Transverse colon (tissue), 4 donors: ENCODE measurements around the gene LUZP2. TPM values are rescaled to one million over a fixed set of nuclear protein-coding genes. Genes with fewer than 3 reads are reported as not detected.

ENCODE experiments used
- DNase-seq: peaks from one replicate; pipeline ENCODE4 v3.0.0-alpha.2; 2019
- H3K27ac ChIP-seq, 4 donors: fragments of 200-600 bp; sonication (generic); 2 replicates each; pipeline ENCODE4 v1.5.1; 2016 to 2018; ENCODE audit warnings: inconsistent platforms in 4 of 4
- H3K27me3 ChIP-seq: fragments of 200-600 bp; sonication (generic); 2 replicates; pipeline ENCODE4 v1.5.1; 2017; ENCODE audit warnings: inconsistent platforms
- H3K36me3 ChIP-seq, 4 donors: fragments of 200-600 bp; sonication (generic); 2 replicates each; pipeline ENCODE4 v1.5.1; 2017 to 2019; ENCODE audit warnings: inconsistent platforms in 4 of 4
- H3K4me1 ChIP-seq, 4 donors: fragments of 200-600 bp; sonication (generic); 2 replicates each; pipeline ENCODE4 v1.5.1; 2017 to 2020; ENCODE audit warnings: inconsistent platforms in 4 of 4
- H3K4me3 ChIP-seq, 4 donors: fragments of 200-600 bp; sonication (generic); 1 replicate in 1 of 4; 2 replicates in 3 of 4; pipeline versions ENCODE4 v1.5.1 to v1.6.1; 2017 to 2019; ENCODE audit warnings: inconsistent platforms in 4 of 4
- H3K9me3 ChIP-seq, 2 donors: fragments of 200-600 bp; sonication (generic); 2 replicates each; pipeline ENCODE4 v1.5.1; 2017 to 2019; ENCODE audit warnings: inconsistent platforms in 2 of 2
- EP300 ChIP-seq: sonication (generic); formaldehyde crosslinking; IDR thresholded peaks from one replicate; pipeline ENCODE4 v1.6.1; 2017; ENCODE audit warnings: antibody characterized with exemption, low read depth
- POLR2A ChIP-seq: fragments of 450-650 bp; IDR thresholded peaks from one replicate; pipeline ENCODE4 v1.6.1; 2016; ENCODE audit warnings: antibody characterized with exemption, mild to moderate bottlenecking, moderate library complexity
- POLR2AphosphoS5 ChIP-seq, 3 donors: sonication (generic); formaldehyde crosslinking; IDR thresholded peaks; one replicate each; pipeline ENCODE4 v1.6.1; 2016; ENCODE audit warnings: antibody characterized with exemption in 3 of 3
- WGBS, 2 donors: methylation state at CpG; one replicate each; pipeline ENCODE4 v1.1.5; 2018; ENCODE audit warnings: low coverage in 1 of 2; 5-methylcytosine and 5-hydroxymethylcytosine counted together
- in situ Hi-C, 4 donors: fragments of 200-750 bp; cut with MboI; loops; one replicate each; pipeline versions ENCODE4 v1.15.0 to v1.15.1; 2017; ENCODE audit warnings: low sequenced_read_pairs in 3 of 4, low pct_ligation_motif_present in 1 of 4, low pct_unique_long_range_greater_than_20kb in 1 of 4
- intact Hi-C: fragments of 100-400 bp; cut with DNase I; formaldehyde crosslinking; loops from one replicate; pipeline ENCODE4 v1.15.1; 2023; ENCODE audit warnings: low total_unique reads
- total RNA-seq, 4 donors: library from RNA; depleted of rRNA; stranded (reverse); fragments of >200 nt; gene quantifications; one replicate each; pipeline ENCODE4 v1.1.0, GENCODE V29; 2016
- TF ChIP-seq, protein P1 (sequence below), 5 experiments: fragments of 200-600 bp in 3 of 5; fragments of 450-650 bp in 2 of 5; sonication (generic) in 3 of 5; IDR thresholded peaks; 1 replicate in 2 of 5; 2 replicates in 3 of 5; pipeline ENCODE4 v1.5.1; 2016 to 2017; ENCODE audit warnings: antibody characterized with exemption in 5 of 5, inconsistent platforms in 3 of 5, mild to moderate bottlenecking in 2 of 5, moderate library complexity in 1 of 5

LUZP2 gene
- total RNA-seq, 4 donors from 2014 or later, result 2.2 to 3.3 (median 2.4) TPM; not detected in 1

DNA sequence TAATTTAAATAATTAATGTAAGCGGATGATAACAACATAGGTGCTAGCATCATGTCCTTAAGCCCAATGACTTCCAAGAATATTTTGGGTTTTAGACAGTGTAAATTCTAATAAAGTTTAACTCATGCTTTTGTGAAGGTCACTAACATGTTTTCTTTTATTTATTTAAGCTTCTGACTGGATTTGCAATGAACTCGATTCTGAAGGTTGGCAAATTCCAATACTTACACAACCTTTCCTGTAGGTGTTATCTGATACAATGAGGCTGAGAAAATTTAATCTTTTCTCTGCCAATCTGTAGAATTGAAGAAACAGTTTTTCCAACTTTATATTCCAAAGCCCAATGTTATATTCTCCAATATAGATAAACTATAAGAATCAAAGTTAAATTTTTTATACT, 311.3 kb downstream of the LUZP2 start:
- Histone ChIP-seq H3K36me3 (no peaks in the 10 kb centered on the region), H3K4me1 (no peaks in the 10 kb centered on the region), H3K9me3 (no peaks in the 10 kb centered on the region), H3K4me3 (no peak overlapping the region), H3K27me3 (no peaks in the 10 kb centered on the region), H3K27ac (no peak overlapping the region)
- in situ Hi-C loops (no loop called here), intact Hi-C loops (no loop called here)
- 72 to 80% methylated on average over 2 of the region's 2 CpGs for WGBS, 2 donors
- TF ChIP-seq POLR2A (no peak), POLR2AphosphoS5 (IDR thresholded peaks at IDR 0.05) (no peak), EP300 (no peak)
- TF ChIP-seq, protein P1, sequence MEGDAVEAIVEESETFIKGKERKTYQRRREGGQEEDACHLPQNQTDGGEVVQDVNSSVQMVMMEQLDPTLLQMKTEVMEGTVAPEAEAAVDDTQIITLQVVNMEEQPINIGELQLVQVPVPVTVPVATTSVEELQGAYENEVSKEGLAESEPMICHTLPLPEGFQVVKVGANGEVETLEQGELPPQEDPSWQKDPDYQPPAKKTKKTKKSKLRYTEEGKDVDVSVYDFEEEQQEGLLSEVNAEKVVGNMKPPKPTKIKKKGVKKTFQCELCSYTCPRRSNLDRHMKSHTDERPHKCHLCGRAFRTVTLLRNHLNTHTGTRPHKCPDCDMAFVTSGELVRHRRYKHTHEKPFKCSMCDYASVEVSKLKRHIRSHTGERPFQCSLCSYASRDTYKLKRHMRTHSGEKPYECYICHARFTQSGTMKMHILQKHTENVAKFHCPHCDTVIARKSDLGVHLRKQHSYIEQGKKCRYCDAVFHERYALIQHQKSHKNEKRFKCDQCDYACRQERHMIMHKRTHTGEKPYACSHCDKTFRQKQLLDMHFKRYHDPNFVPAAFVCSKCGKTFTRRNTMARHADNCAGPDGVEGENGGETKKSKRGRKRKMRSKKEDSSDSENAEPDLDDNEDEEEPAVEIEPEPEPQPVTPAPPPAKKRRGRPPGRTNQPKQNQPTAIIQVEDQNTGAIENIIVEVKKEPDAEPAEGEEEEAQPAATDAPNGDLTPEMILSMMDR (IDR thresholded peaks at IDR 0.05), result no peak
- DNase-seq, result no peak

DNA sequence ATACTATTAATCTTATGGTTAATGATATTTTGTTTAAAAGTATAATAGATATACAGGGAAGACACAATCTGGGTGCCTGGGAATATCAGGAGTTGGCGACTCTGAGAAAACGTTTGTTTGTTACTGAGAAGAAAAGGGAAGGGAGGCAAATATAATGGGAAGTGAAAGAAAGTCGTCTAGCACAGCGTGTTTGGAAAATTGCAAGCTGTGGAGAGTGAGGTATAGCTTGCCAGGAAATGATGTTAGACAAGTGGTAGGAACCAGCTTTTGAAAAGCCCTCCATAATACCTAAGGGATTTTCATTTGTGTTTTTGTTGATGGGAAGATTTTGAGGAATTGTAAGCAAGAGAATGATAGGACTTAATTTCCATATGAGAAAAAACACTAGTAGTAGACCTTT, 322.2 kb downstream of the LUZP2 start:
- DNase-seq, result no peak
- no peak overlapping the region for H3K27ac ChIP-seq
- no peaks in the 10 kb centered on the region for H3K9me3 ChIP-seq
- H3K36me3 ChIP-seq, result no peaks in the 10 kb centered on the region
- no peak overlapping the region for H3K4me3 ChIP-seq
- no peaks in the 10 kb centered on the region for H3K27me3 ChIP-seq
- WGBS, 2 donors, result 27 to 34% methylated on average over 4 of the region's 4 CpGs
- no peak for TF ChIP-seq EP300
- in situ Hi-C loops (no loop called here), intact Hi-C loops (no loop called here)
- no peaks in the 10 kb centered on the region for H3K4me1 ChIP-seq

DNA sequence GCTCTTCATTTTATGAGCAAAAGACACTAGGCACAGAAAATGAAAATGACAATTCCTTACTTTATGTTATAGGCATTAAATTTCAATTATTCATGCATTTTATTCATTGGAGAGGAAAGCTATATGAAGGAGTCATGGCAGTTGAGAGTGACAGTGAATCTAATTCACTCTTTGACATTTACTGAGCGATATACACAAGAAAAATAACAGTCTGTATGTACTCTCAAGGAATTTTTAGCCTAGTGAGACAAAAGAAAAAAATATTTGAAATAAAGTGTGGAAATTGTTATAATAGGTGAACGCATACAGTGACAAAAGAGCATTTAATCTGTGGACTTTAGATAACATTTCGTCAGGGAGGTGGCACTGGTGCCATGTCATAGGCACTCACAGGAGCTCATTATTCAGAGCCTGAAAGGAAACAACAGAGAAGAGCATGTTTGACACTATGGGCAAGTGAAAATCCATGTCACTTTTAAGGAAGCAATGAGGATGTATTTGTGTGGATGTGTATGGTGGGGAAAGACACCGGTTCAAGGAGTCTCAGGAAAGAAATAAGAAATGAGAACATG, 323.1 kb downstream of the LUZP2 start:
- H3K9me3 ChIP-seq, result no peaks in the 10 kb centered on the region
- in situ Hi-C loops (no loop called here), intact Hi-C loops (no loop called here)
- no peak overlapping the region for H3K4me3 ChIP-seq
- H3K36me3 ChIP-seq, result no peaks in the 10 kb centered on the region
- DNase-seq, result no peak
- H3K4me1 ChIP-seq, result no peaks in the 10 kb centered on the region
- H3K27ac ChIP-seq, result no peak overlapping the region
- WGBS, 2 donors, result 58 to 72% methylated on average over 4 of the region's 4 CpGs
- no peaks in the 10 kb centered on the region for H3K27me3 ChIP-seq
- TF ChIP-seq, protein P1 (IDR thresholded peaks at IDR 0.05), result no peak
- TF ChIP-seq POLR2AphosphoS5 (IDR thresholded peaks at IDR 0.05) (no peak), POLR2A (no peak), EP300 (no peak)

DNA sequence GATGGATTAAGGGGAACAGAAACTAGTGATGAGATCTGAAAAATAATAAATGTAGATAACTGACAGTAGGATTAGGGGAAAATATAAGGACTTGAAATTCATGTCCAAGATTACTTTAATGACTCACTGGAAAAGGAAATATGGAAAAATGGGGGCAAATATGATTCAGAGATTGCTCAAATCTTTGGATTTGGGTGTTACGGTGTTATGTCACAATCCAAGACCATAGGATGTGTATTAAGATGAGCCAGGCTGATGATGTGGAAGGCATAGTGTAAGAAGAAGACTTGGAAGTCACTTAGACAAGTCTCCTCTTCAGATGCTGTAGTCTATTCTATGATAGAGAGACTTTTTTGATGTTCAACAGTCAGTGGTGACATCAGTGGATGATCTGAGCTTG, 323.7 kb downstream of the LUZP2 start:
- no peaks in the 10 kb centered on the region for H3K36me3 ChIP-seq
- H3K27ac ChIP-seq, result no peak overlapping the region
- no peak overlapping the region for H3K4me3 ChIP-seq
- in situ Hi-C loops, result no loop called here
- no peak for DNase-seq
- intact Hi-C loops, result no loop called here
- no peaks in the 10 kb centered on the region for H3K9me3 ChIP-seq
- TF ChIP-seq, protein P1 (IDR thresholded peaks at IDR 0.05), result no peak
- TF ChIP-seq EP300 (no peak), POLR2A (no peak), POLR2AphosphoS5 (IDR thresholded peaks at IDR 0.05) (no peak)
- H3K27me3 ChIP-seq, result no peaks in the 10 kb centered on the region
- 48 to 83% methylated on average over 1 of the region's 1 CpG for WGBS, 2 donors
- no peaks in the 10 kb centered on the region for H3K4me1 ChIP-seq
